SK-N-SH (cell line): ENCODE results near the gene IQCK. TPM values are rescaled to one million over a fixed set of nuclear protein-coding genes. Genes with fewer than 3 reads are reported as not detected.

Experiments
- CTCF ChIA-PET: fragments of 300-600, 350-600 bp; formaldehyde crosslinking; extraction: SDS; loops from one replicate; lab custom pipeline; 2021; lab: Yijun Ruan, JAX
- POLR2A ChIA-PET: fragments of 350-600 bp; sonication (Branson Sonifier 250); formaldehyde crosslinking; extraction: SDS; loops from one replicate; lab custom pipeline; 2020; ENCODE audit warnings: antibody characterized with exemption, inconsistent platforms; lab: Yijun Ruan, JAX
- DNase-seq: peaks from one replicate; pipeline ENCODE4 v3.0.0; 2012
- H2AFZ ChIP-seq: fragments of 200-600 bp; sonication (generic); 2 replicates; pipeline ENCODE4 v1.8.1; 2016; ENCODE audit warnings: antibody characterized with exemption, mild to moderate bottlenecking, low read depth
- H3F3A ChIP-seq: fragments of 200-600 bp; sonication (generic); replicated peaks from 2 replicates; pipeline ENCODE3; 2016; ENCODE audit warnings: antibody characterized with exemption, mild to moderate bottlenecking; ENCODE audit not compliant: insufficient read depth
- H3K27ac ChIP-seq, 2 experiments: fragments of 200-500 bp in 1 of 2; fragments of 200-600 bp in 1 of 2; sonication (Bioruptor generic) in 1 of 2; sonication (generic), shearing (Covaris generic) in 1 of 2; 2 replicates each; pipeline versions ENCODE4 v1.5.1 to v1.6.1; 2014 to 2016; ENCODE audit warnings: low read depth in 2 of 2, inconsistent platforms in 1 of 2, low read length in 1 of 2, mild to moderate bottlenecking in 1 of 2, mixed read lengths in 1 of 2
- H3K27me3 ChIP-seq: fragments of 200-600 bp; sonication (generic), shearing (Covaris generic); 2 replicates; pipeline ENCODE4 v1.6.1; 2016; ENCODE audit warnings: mixed run types; ENCODE audit not compliant: insufficient read depth
- H3K36me3 ChIP-seq, 2 experiments: fragments of 200-500 bp in 1 of 2; fragments of 200-600 bp in 1 of 2; sonication (Bioruptor generic) in 1 of 2; sonication (generic) in 1 of 2; replicated peaks in 1 of 2; 2 replicates each; pipeline versions ENCODE3 to v1.5.1; 2014 to 2016; ENCODE audit warnings: low read length in 1 of 2, mild to moderate bottlenecking in 1 of 2; ENCODE audit not compliant: insufficient read depth in 2 of 2, control insufficient read depth in 1 of 2
- H3K4me1 ChIP-seq, 2 experiments: fragments of 200-500 bp in 1 of 2; fragments of 200-600 bp in 1 of 2; sonication (Bioruptor generic) in 1 of 2; sonication (generic), shearing (Covaris generic) in 1 of 2; 2 replicates each; pipeline versions ENCODE4 v1.5.1 to v1.6.1; 2014 to 2016; ENCODE audit warnings: low read depth in 1 of 2, low read length in 1 of 2, mixed run types in 1 of 2; ENCODE audit not compliant: insufficient read depth in 2 of 2, control insufficient read depth in 1 of 2
- H3K4me2 ChIP-seq: fragments of 200-600 bp; sonication (generic), shearing (Covaris generic); 2 replicates; pipeline ENCODE4 v1.6.1; 2017; ENCODE audit warnings: mixed run types
- H3K4me3 ChIP-seq, 2 experiments: fragments of 200-500 bp in 1 of 2; fragments of 200-600 bp in 1 of 2; sonication (Bioruptor generic) in 1 of 2; sonication (generic), shearing (Covaris generic) in 1 of 2; 2 replicates each; pipeline versions ENCODE4 v1.5.1 to v1.8.1; 2014 to 2016; ENCODE audit warnings: low read depth in 2 of 2, inconsistent platforms in 1 of 2, low read length in 1 of 2, mild to moderate bottlenecking in 1 of 2, mixed read lengths in 1 of 2, moderate library complexity in 1 of 2
- H3K79me2 ChIP-seq: fragments of 200-600 bp; sonication (generic); 2 replicates; pipeline ENCODE4 v1.8.1; 2017; ENCODE audit warnings: mild to moderate bottlenecking; ENCODE audit not compliant: insufficient read depth
- H3K9ac ChIP-seq: fragments of 200-600 bp; sonication (generic); 2 replicates; pipeline ENCODE4 v1.6.1; 2017; ENCODE audit warnings: mixed run types
- H3K9me2 ChIP-seq: fragments of 200-600 bp; sonication (generic); 2 replicates; pipeline ENCODE4 v1.6.1; 2017; ENCODE audit warnings: mixed run types
- H3K9me3 ChIP-seq: fragments of 200-600 bp; sonication (generic); 2 replicates; pipeline ENCODE4 v1.6.1; 2017; ENCODE audit warnings: mixed run types, mild to moderate bottlenecking, moderate library complexity
- H4K20me1 ChIP-seq: fragments of 200-600 bp; sonication (generic); 2 replicates; pipeline ENCODE4 v1.6.1; 2017; ENCODE audit warnings: mild to moderate bottlenecking, mixed run types; ENCODE audit not compliant: insufficient read depth
- CHD2 ChIP-seq: fragments of 150-350 bp; IDR thresholded peaks from 2 replicates; pipeline ENCODE4 v1.6.1; 2018; ENCODE audit warnings: low read length; ENCODE audit not compliant: partially characterized antibody
- ELF1 ChIP-seq: IDR thresholded peaks from 2 replicates; pipeline ENCODE4 v1.4.0; 2012
- EP300 ChIP-seq, 2 experiments: IDR thresholded peaks; 2 replicates each; pipeline versions ENCODE4 v1.4.0 to v1.6.1; 2012; ENCODE audit warnings: borderline replicate concordance in 1 of 2, low read depth in 1 of 2, low read length in 1 of 2
- FOXJ3 ChIP-seq: sonication (generic); formaldehyde crosslinking; IDR thresholded peaks from 2 replicates; pipeline ENCODE4 v1.5.1; 2020; ENCODE audit warnings: mild to moderate bottlenecking, missing genetic modification reagents
- FOXM1 ChIP-seq: IDR thresholded peaks from 2 replicates; pipeline ENCODE4 v1.4.0; 2012; ENCODE audit warnings: low read depth, mild to moderate bottlenecking
- GATA2 ChIP-seq: sonication (generic); formaldehyde crosslinking; IDR thresholded peaks from 2 replicates; pipeline ENCODE4 v1.5.0; 2020; ENCODE audit warnings: mild to moderate bottlenecking, missing genetic modification reagents
- POLR2AphosphoS5 ChIP-seq: IDR thresholded peaks from 2 replicates; pipeline ENCODE4 v1.6.1; 2012; ENCODE audit warnings: low read depth, low read length
- RAD21 ChIP-seq: IDR thresholded peaks from 2 replicates; pipeline ENCODE4 v1.6.1; 2012; ENCODE audit warnings: mild to moderate bottlenecking, low read length
- RFX5 ChIP-seq: IDR thresholded peaks from 2 replicates; pipeline ENCODE4 v1.6.1; 2012; ENCODE audit warnings: mild to moderate bottlenecking, improper control_type of control experiment, low read length
- RXRA ChIP-seq: IDR thresholded peaks from 2 replicates; pipeline ENCODE4 v1.4.0; 2012; ENCODE audit warnings: low read depth, mild to moderate bottlenecking, borderline replicate concordance
- TCF12 ChIP-seq: IDR thresholded peaks from 2 replicates; pipeline ENCODE4 v1.4.0; 2012
- WGBS: methylation state at CpG from one replicate; pipeline ENCODE4 v1.1.6; 2017; ENCODE audit warnings: low lambda C conversion rate; 5-methylcytosine and 5-hydroxymethylcytosine counted together
- polyA plus RNA-seq, 3 experiments: library from polyadenylated mRNA; depleted of rRNA; stranded (reverse); fragments of >200 nt; gene quantifications; 2 replicates each; pipeline ENCODE4 v1.2.3, GENCODE V29; 2012
- TF ChIP-seq, protein P1 (sequence below): IDR thresholded peaks from 2 replicates; pipeline ENCODE4 v1.4.0; 2012; ENCODE audit warnings: low read depth, borderline replicate concordance
- TF ChIP-seq, protein P2 (sequence below): IDR thresholded peaks from 2 replicates; pipeline ENCODE4 v1.4.0; 2012; ENCODE audit warnings: low read depth, borderline replicate concordance

The IQCK gene
- polyA plus RNA-seq, 1 of the 3 experiments (the other 2 are of a cell fraction), result 7.3 TPM

DNA sequence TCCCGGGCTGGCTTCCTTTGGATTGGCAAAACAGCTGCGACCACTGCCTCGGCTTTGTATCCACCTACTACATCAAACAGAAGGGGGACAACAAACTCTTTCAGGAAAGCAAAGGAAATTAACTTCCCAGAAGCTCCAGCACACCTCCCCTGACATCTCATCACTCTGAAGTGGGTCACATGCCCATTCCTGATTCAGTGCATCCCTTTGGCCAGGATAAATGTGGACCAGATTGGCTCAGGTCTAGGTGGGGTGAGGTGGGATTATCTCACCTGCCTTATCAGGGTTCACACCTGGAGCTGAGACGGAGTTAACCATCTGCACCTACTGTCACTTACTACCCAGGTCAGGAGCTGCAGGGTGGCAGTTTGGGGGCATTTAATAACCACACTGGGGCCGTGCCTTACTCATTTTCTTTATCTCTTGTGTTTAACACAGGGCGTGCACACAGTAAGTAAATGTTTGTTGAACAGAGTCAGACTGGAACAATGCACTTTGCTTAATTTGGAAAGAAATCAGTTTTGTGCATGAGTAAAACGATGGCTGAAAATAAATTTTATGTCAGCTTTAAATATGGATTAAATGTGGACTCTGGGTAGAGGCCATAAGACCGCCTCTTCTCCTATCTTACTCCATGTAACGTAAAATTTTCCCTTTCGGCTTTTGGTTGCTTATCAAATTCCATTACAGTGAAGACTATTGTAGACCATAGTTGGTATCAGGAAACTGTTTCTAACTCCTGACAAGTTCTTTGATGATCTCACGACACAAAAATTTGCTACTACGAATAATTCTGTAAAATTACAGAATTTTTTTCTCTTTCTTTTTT is 36.0 kb downstream of the IQCK start:
- Histone ChIP-seq H3K4me2 (no peak overlapping the region), H3K9ac (no peak overlapping the region), H3K4me3 (no peak overlapping the region), H3K9me3 (no peaks in the 10 kb centered on the region), H3K27me3 (no peaks in the 10 kb centered on the region), H3K36me3 (no peaks in the 10 kb centered on the region), H2AFZ (no peak overlapping the region), H3K4me1 (peaks cover 0 to 6% of the 10 kb centered on the region in 2 experiments; a peak in 1 of 4 replicates), H3K9me2 (no peaks in the 10 kb centered on the region), H3K27ac (no peak overlapping the region), H4K20me1 (no peaks in the 10 kb centered on the region), H3F3A (no peaks in the 10 kb centered on the region), H3K79me2 (no peaks in the 10 kb centered on the region)
- ChIA-PET POLR2A (no interaction called here), CTCF (interaction anchor here (1.2 kb wide), 1 partner anchor 15 kb away, joined by 4 read pairs; no protein-coding TSS in a partner anchor)
- 73% methylated on average over 12 of the region's 12 CpGs for WGBS
- TF ChIP-seq, protein P1, sequence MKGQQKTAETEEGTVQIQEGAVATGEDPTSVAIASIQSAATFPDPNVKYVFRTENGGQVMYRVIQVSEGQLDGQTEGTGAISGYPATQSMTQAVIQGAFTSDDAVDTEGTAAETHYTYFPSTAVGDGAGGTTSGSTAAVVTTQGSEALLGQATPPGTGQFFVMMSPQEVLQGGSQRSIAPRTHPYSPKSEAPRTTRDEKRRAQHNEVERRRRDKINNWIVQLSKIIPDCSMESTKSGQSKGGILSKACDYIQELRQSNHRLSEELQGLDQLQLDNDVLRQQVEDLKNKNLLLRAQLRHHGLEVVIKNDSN, result no peak
- TF ChIP-seq FOXJ3 (CRISPR knock-in tag) (no peak), ELF1 (no peak), FOXM1 (no peak)
- no peak for DNase-seq

DNA sequence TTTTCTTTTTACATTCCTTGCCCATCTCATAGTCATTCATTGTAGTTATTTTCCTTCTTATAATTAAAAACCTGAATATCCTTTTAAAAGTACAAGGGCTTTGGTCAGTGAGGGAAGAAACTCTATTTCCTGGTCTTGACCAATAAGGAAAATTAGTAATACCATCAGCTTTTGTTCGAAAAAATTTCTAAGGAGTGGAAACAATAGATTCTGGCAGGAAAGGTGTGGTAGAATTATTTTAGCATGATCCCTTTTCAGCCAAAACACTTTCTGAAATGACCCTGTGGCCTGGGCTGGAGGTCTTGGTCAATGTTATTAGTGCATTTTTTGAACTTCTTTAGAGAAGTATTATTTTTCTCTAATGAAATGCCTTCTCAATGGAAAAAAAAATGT is 36.6 kb downstream of the IQCK start:
- Histone ChIP-seq H2AFZ (no peak overlapping the region), H3K4me1 (peaks cover 0 to 6% of the 10 kb centered on the region in 2 experiments; a peak in 1 of 4 replicates), H3K9me3 (no peaks in the 10 kb centered on the region), H3K36me3 (no peaks in the 10 kb centered on the region), H3K4me3 (no peak overlapping the region), H3K9ac (no peak overlapping the region), H3F3A (no peaks in the 10 kb centered on the region), H3K27me3 (no peaks in the 10 kb centered on the region), H3K4me2 (no peak overlapping the region), H4K20me1 (no peaks in the 10 kb centered on the region), H3K79me2 (no peaks in the 10 kb centered on the region), H3K27ac (no peak overlapping the region), H3K9me2 (no peaks in the 10 kb centered on the region)
- DNase-seq, result no peak
- CTCF ChIA-PET, result no interaction called here
- 86% methylated on average over 1 of the region's 1 CpG for WGBS
- TF ChIP-seq TCF12, result no peak
- TF ChIP-seq CHD2, result no peak
- POLR2A ChIA-PET, result no interaction called here

DNA sequence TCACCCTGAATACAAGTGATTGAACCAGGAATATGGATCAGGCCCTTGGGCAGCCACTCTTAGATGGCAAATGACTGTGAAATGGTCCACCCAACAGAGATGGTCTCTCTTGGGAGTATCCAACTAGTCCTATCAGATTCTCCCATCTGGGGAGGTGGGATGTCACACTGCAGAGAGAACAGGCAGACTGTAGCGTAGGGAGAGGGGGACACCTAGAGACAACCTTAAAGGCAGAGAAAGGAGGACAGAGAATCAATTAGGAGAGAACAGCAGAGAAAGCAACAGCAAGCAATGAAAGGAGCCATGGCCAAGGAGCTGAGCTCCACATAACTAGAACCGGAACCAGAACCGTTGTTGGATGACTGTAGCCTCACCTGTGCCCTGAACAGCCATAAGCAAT is 37.2 kb downstream of the IQCK start:
- no peak overlapping the region for H3K4me3 ChIP-seq
- no peaks in the 10 kb centered on the region for H3K79me2 ChIP-seq
- CTCF ChIA-PET, result interaction anchor here (1.0 kb wide), 1 partner anchor 131 kb away, joined by 3 read pairs; no protein-coding TSS in a partner anchor
- no peak overlapping the region for H2AFZ ChIP-seq
- TF ChIP-seq FOXM1 (no peak), RXRA (no peak), FOXJ3 (CRISPR knock-in tag) (no peak), EP300 (IDR thresholded peaks at IDR 0.05; ENCODE audit: borderline replicate concordance in 1 of 2, low read depth in 1 of 2, low read length in 1 of 2) (no peak), RAD21 (no peak), RFX5 (no peak), ELF1 (no peak), POLR2AphosphoS5 (no peak), GATA2 (CRISPR knock-in tag) (no peak)
- TF ChIP-seq, protein P2, sequence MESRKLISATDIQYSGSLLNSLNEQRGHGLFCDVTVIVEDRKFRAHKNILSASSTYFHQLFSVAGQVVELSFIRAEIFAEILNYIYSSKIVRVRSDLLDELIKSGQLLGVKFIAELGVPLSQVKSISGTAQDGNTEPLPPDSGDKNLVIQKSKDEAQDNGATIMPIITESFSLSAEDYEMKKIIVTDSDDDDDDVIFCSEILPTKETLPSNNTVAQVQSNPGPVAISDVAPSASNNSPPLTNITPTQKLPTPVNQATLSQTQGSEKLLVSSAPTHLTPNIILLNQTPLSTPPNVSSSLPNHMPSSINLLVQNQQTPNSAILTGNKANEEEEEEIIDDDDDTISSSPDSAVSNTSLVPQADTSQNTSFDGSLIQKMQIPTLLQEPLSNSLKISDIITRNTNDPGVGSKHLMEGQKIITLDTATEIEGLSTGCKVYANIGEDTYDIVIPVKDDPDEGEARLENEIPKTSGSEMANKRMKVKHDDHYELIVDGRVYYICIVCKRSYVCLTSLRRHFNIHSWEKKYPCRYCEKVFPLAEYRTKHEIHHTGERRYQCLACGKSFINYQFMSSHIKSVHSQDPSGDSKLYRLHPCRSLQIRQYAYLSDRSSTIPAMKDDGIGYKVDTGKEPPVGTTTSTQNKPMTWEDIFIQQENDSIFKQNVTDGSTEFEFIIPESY, result no peak
- no peaks in the 10 kb centered on the region for H3K27me3 ChIP-seq
- H3K27ac ChIP-seq, result no peak overlapping the region
- POLR2A ChIA-PET, result no interaction called here
- WGBS, result 98% methylated on average over 3 of the region's 3 CpGs
- H3K9me3 ChIP-seq, result no peaks in the 10 kb centered on the region
- H3K4me2 ChIP-seq, result no peak overlapping the region
- H3K4me1 ChIP-seq, result peaks cover 0 to 6% of the 10 kb centered on the region in 2 experiments; a peak in 1 of 4 replicates
- H3K9ac ChIP-seq, result no peak overlapping the region
- DNase-seq, result no peak
- H3K36me3 ChIP-seq, result no peaks in the 10 kb centered on the region
- H3K9me2 ChIP-seq, result no peaks in the 10 kb centered on the region
- no peaks in the 10 kb centered on the region for H4K20me1 ChIP-seq
- no peaks in the 10 kb centered on the region for H3F3A ChIP-seq
